Ishikawa (cell line): ENCODE measurements around the gene TCF20.

ENCODE experiments used
- CEBPB ChIP-seq: IDR thresholded peaks from 2 replicates; pipeline ENCODE4 v1.6.1; 2012
- CREB1 ChIP-seq: IDR thresholded peaks from 2 replicates; pipeline ENCODE4 v1.6.1; 2012; ENCODE audit warnings: low read depth
- EGR1 ChIP-seq: IDR thresholded peaks from 2 replicates; pipeline ENCODE4 v1.6.1; 2012
- EP300 ChIP-seq: IDR thresholded peaks from 2 replicates; pipeline ENCODE4 v1.6.1; 2012; ENCODE audit warnings: borderline replicate concordance
- FOXM1 ChIP-seq: IDR thresholded peaks from 2 replicates; pipeline ENCODE4 v1.6.1; 2012; ENCODE audit warnings: low read depth, borderline replicate concordance
- MAX ChIP-seq: IDR thresholded peaks from 2 replicates; pipeline ENCODE4 v1.6.1; 2012
- NFIC ChIP-seq: IDR thresholded peaks from 2 replicates; pipeline ENCODE4 v1.6.1; 2012
- RAD21 ChIP-seq: IDR thresholded peaks from 2 replicates; pipeline ENCODE4 v1.6.1; 2012; ENCODE audit warnings: low read depth
- REST ChIP-seq: IDR thresholded peaks from 2 replicates; pipeline ENCODE4 v1.6.1; 2012; ENCODE audit warnings: low read depth, mild to moderate bottlenecking
- TAF1 ChIP-seq: IDR thresholded peaks from 2 replicates; pipeline ENCODE4 v1.6.1; 2012; ENCODE audit warnings: low read depth, mild to moderate bottlenecking
- TCF12 ChIP-seq: IDR thresholded peaks from 2 replicates; pipeline ENCODE4 v1.6.1; 2012; ENCODE audit warnings: low read depth
- TEAD4 ChIP-seq: IDR thresholded peaks from 2 replicates; pipeline ENCODE4 v1.6.1; 2012
- USF1 ChIP-seq: IDR thresholded peaks from 2 replicates; pipeline ENCODE4 v1.6.1; 2012
- YY1 ChIP-seq: IDR thresholded peaks from 2 replicates; pipeline ENCODE4 v1.6.1; 2012; ENCODE audit warnings: low read depth
- ZBTB7A ChIP-seq: IDR thresholded peaks from 2 replicates; pipeline ENCODE4 v1.6.1; 2012; ENCODE audit warnings: low read depth

TCF20 gene

GRCh38 chr22:42309865-42310264, 39.4 kb upstream of the TCF20 start:
- TF ChIP-seq MAX (no peak), TCF12 (no peak), ZBTB7A (no peak)

GRCh38 chr22:42308892-42309468, 38.5 kb upstream of the TCF20 start:
- TF ChIP-seq YY1 (no peak), TAF1 (no peak), EP300 (no peak), TCF12 (no peak), RAD21 (no peak), FOXM1 (no peak), CEBPB (no peak), REST (no peak), EGR1 (no peak), NFIC (no peak), TEAD4 (no peak), ZBTB7A (no peak), USF1 (no peak)

- no peak for TF ChIP-seq TAF1
- no peak for TF ChIP-seq MAX
- TF ChIP-seq ZBTB7A: no peak
- no peak for TF ChIP-seq EP300
- no peak for TF ChIP-seq TCF12
- no peak for TF ChIP-seq RAD21
- no peak for TF ChIP-seq CEBPB
- no peak for TF ChIP-seq CREB1
- no peak for TF ChIP-seq FOXM1
- TF ChIP-seq YY1: no peak
Measured at GRCh38 chr22:42307806-42308563, 37.5 kb upstream of the TCF20 start.

GRCh38 chr22:42306010-42306409, 35.6 kb upstream of the TCF20 start:
- TF ChIP-seq NFIC (no peak), EP300 (no peak), ZBTB7A (no peak), TCF12 (no peak), CEBPB (no peak)

- TF ChIP-seq CREB1: no peak
- no peak for TF ChIP-seq MAX
- TF ChIP-seq TAF1: no peak
- no peak for TF ChIP-seq REST
- no peak for TF ChIP-seq RAD21
- TF ChIP-seq NFIC: no peak
Measured at GRCh38 chr22:42304324-42304790, 33.9 kb upstream of the TCF20 start.

GRCh38 chr22:42303396-42304323, 33.2 kb upstream of the TCF20 start:
- TF ChIP-seq REST: no peak
- no peak for TF ChIP-seq EGR1
- TF ChIP-seq TCF12: no peak
- TF ChIP-seq RAD21: no peak
- no peak for TF ChIP-seq TEAD4
- no peak for TF ChIP-seq CREB1
- no peak for TF ChIP-seq YY1
- TF ChIP-seq ZBTB7A: no peak
- no peak for TF ChIP-seq TAF1
- TF ChIP-seq CEBPB: no peak
- TF ChIP-seq EP300: no peak
- no peak for TF ChIP-seq NFIC
- no peak for TF ChIP-seq USF1
- TF ChIP-seq MAX: no peak
- TF ChIP-seq FOXM1: no peak
